H9 (cell line): Measurements from ENCODE around the gene SNX18. TPM values are rescaled to one million over a fixed set of nuclear protein-coding genes. Genes with fewer than 3 reads are reported as not detected.

Source experiments
- DNase-seq: peaks from one replicate; pipeline ENCODE4 v3.0.0-alpha.2; 2017
- H2AFZ ChIP-seq: one replicate; pipeline ENCODE4 v1.6.1; 2013; ENCODE audit warnings: mild to moderate bottlenecking, low read length, control low read depth, moderate library complexity
- H2AK5ac ChIP-seq: 2 replicates; pipeline ENCODE4 v1.6.1; 2013; ENCODE audit warnings: low read length, control low read depth, mixed read lengths; ENCODE audit not compliant: insufficient read length
- H2BK120ac ChIP-seq: one replicate; pipeline ENCODE4 v1.6.1; 2013; ENCODE audit warnings: low read depth, mild to moderate bottlenecking, low read length, control low read depth, inconsistent platforms; ENCODE audit not compliant: poor library complexity, severe bottlenecking
- H2BK12ac ChIP-seq: 2 replicates; pipeline ENCODE4 v1.6.1; 2013; ENCODE audit warnings: low read length, control low read depth, mixed read lengths, low read depth; ENCODE audit not compliant: insufficient read length
- H2BK15ac ChIP-seq: 2 replicates; pipeline ENCODE4 v1.6.1; 2013; ENCODE audit warnings: low read depth, low read length, control low read depth
- H2BK20ac ChIP-seq: one replicate; pipeline ENCODE4 v1.6.1; 2013; ENCODE audit warnings: low read depth, mild to moderate bottlenecking, low read length, control low read depth, inconsistent platforms; ENCODE audit not compliant: poor library complexity, severe bottlenecking
- H2BK5ac ChIP-seq: 2 replicates; pipeline ENCODE4 v1.6.1; 2013; ENCODE audit warnings: low read length, control low read depth, mixed read lengths; ENCODE audit not compliant: insufficient read length
- H3K14ac ChIP-seq: 2 replicates; pipeline ENCODE4 v1.6.1; 2013; ENCODE audit warnings: low read length, control low read depth; ENCODE audit not compliant: insufficient read depth
- H3K18ac ChIP-seq: 2 replicates; pipeline ENCODE4 v1.6.1; 2013; ENCODE audit warnings: low read depth, mild to moderate bottlenecking, mixed read lengths, low read length, control low read depth; ENCODE audit not compliant: insufficient read length
- H3K23ac ChIP-seq: 2 replicates; pipeline ENCODE4 v1.6.1; 2013; ENCODE audit warnings: low read length, control low read depth, mixed read lengths, low read depth; ENCODE audit not compliant: insufficient read length
- H3K23me2 ChIP-seq: 2 replicates; pipeline ENCODE4 v1.6.1; 2013; ENCODE audit warnings: low read depth, mild to moderate bottlenecking, mixed read lengths, low read length, control low read depth; ENCODE audit not compliant: insufficient read length, poor library complexity, severe bottlenecking
- H3K27ac ChIP-seq: 2 replicates; pipeline ENCODE4 v1.5.1; 2013; ENCODE audit warnings: low read length, control low read depth, mixed read lengths, low read depth; ENCODE audit not compliant: insufficient read length
- H3K27me3 ChIP-seq: 2 replicates; pipeline ENCODE4 v1.6.1; 2013; ENCODE audit warnings: low read length, control low read depth, inconsistent platforms; ENCODE audit not compliant: insufficient read depth
- H3K4ac ChIP-seq: 2 replicates; pipeline ENCODE4 v1.6.1; 2013; ENCODE audit warnings: low read depth, mild to moderate bottlenecking, control low read depth, inconsistent platforms, low read length, moderate library complexity
- H3K4me1 ChIP-seq: 2 replicates; pipeline ENCODE4 v1.6.1; 2013; ENCODE audit warnings: low read length, control low read depth, inconsistent platforms; ENCODE audit not compliant: insufficient read depth
- H3K4me2 ChIP-seq: 2 replicates; pipeline ENCODE4 v1.6.1; 2013; ENCODE audit warnings: low read length, control low read depth, mixed read lengths; ENCODE audit not compliant: insufficient read length, insufficient read depth
- H3K56ac ChIP-seq: 2 replicates; pipeline ENCODE4 v1.6.1; 2013; ENCODE audit warnings: low read depth, mild to moderate bottlenecking, mixed read lengths, low read length, control low read depth; ENCODE audit not compliant: insufficient read length
- H3K79me1 ChIP-seq: 2 replicates; pipeline ENCODE4 v1.6.1; 2013; ENCODE audit warnings: low read depth, mild to moderate bottlenecking, moderate library complexity, low read length, control low read depth, inconsistent platforms; ENCODE audit not compliant: insufficient read depth, poor library complexity, severe bottlenecking
- H3K79me2 ChIP-seq: 2 replicates; pipeline ENCODE4 v1.6.1; 2013; ENCODE audit warnings: low read length, control low read depth, inconsistent platforms; ENCODE audit not compliant: insufficient read depth
- H3K9ac ChIP-seq: 2 replicates; pipeline ENCODE4 v1.6.1; 2013; ENCODE audit warnings: low read length, control low read depth, mixed read lengths; ENCODE audit not compliant: insufficient read length; ENCODE audit errors: extremely low read depth
- H3K9me3 ChIP-seq: one replicate; pipeline ENCODE4 v1.6.1; 2013; ENCODE audit warnings: low read depth, low read length, inconsistent platforms; ENCODE audit not compliant: control insufficient read depth
- H3T11ph ChIP-seq: one replicate; pipeline ENCODE4 v1.6.1; 2013; ENCODE audit warnings: mild to moderate bottlenecking, low read length, control low read depth, inconsistent platforms
- H4K20me1 ChIP-seq: one replicate; pipeline ENCODE4 v1.6.1; 2013; ENCODE audit not compliant: control insufficient read depth, insufficient read length, insufficient read depth
- H4K5ac ChIP-seq: 2 replicates; pipeline ENCODE4 v1.6.1; 2013; ENCODE audit warnings: low read depth, mild to moderate bottlenecking, mixed read lengths, low read length, control low read depth; ENCODE audit not compliant: insufficient read length
- H4K8ac ChIP-seq: replicated peaks from 2 replicates; pipeline ENCODE4 v1.6.1; 2013; ENCODE audit warnings: low read length, control low read depth, mixed read lengths, low read depth; ENCODE audit not compliant: insufficient read length
- H4K91ac ChIP-seq: 2 replicates; pipeline ENCODE4 v1.6.1; 2013; ENCODE audit warnings: low read depth, mild to moderate bottlenecking, moderate library complexity, mixed read lengths, low read length, control low read depth; ENCODE audit not compliant: insufficient read length
- H3K27ac Mint-ChIP-seq, 3 experiments: 2 replicates in 2 of 3; 3 replicates in 1 of 3; pipeline ENCODE4 v1.8.0; 2020 to 2021; ENCODE audit warnings: mixed read lengths in 3 of 3, mild to moderate bottlenecking in 1 of 3, moderate library complexity in 1 of 3
- H3K27me3 Mint-ChIP-seq: 2 replicates; pipeline ENCODE4 v1.8.0; 2021; ENCODE audit warnings: low read depth, mild to moderate bottlenecking, moderate library complexity, mixed read lengths
- H3K36me3 Mint-ChIP-seq, 3 experiments: 2 replicates in 2 of 3; 3 replicates in 1 of 3; pipeline ENCODE4 v1.8.0; 2020 to 2021; ENCODE audit warnings: low read depth in 3 of 3, mixed read lengths in 3 of 3; ENCODE audit not compliant: insufficient read depth in 1 of 3
- H3K4me1 Mint-ChIP-seq, 2 experiments: 2 replicates each; pipeline ENCODE4 v1.8.0; 2020; ENCODE audit warnings: mixed read lengths in 2 of 2
- H3K4me3 Mint-ChIP-seq, 2 experiments: 2 replicates in 1 of 2; 3 replicates in 1 of 2; pipeline ENCODE4 v1.8.0; 2020 to 2021; ENCODE audit warnings: mild to moderate bottlenecking in 2 of 2, mixed read lengths in 2 of 2, moderate library complexity in 1 of 2
- H3K9me3 Mint-ChIP-seq, 2 experiments: 2 replicates in 1 of 2; 3 replicates in 1 of 2; pipeline ENCODE4 v1.8.0; 2020; ENCODE audit warnings: mild to moderate bottlenecking in 2 of 2, mixed read lengths in 2 of 2, moderate library complexity in 1 of 2
- WGBS: extraction: QIAGEN DNeasy Blood & Tissue Kit; methylation state at CpG from one replicate; pipeline ENCODE4 v1.1.7; 2013; ENCODE audit warnings: missing lambda C conversion rate, low lambda C conversion rate, mixed read lengths; ENCODE audit not compliant: insufficient read length; ENCODE audit errors: extremely low coverage; 5-methylcytosine and 5-hydroxymethylcytosine counted together
- total RNA-seq: library from RNA; stranded (reverse); gene quantifications from 2 replicates; pipeline ENCODE4 v1.2.1, GENCODE V29; 2021
- TF ChIP-seq, protein P1 (sequence below): fragments of 200-600 bp; sonication (generic); conservative IDR thresholded peaks from 3 replicates; pipeline ENCODE4 v1.8.0; 2021; ENCODE audit warnings: antibody characterized with exemption, mild to moderate bottlenecking

Gene SNX18
- total RNA-seq, 1 experiment from 2014 or later, result 17.2 TPM

DNA sequence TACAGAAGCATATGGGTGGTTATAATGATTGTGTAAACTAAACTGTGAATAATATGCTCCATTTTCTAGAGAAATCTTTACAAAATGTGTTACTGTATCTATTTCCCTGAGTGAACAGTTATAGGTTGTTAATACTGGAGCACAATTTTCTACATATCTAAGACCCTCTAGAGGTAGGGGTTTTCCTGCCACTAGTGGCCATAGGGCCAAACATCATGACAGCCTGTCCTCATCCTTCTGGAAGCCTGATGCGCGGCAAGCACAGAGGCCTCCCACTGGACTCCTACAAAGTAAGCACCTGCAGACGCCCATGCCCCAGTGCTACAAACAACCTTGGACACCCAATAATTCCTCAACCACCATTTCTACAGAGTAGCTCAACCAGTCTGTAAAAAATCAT is 1.9 kb upstream of the SNX18 start:
- no peak overlapping the region for H3K4me3 Mint-ChIP-seq
- Histone ChIP-seq H3K23ac (no peak overlapping the region), H2AFZ (no peak overlapping the region), H3K4me1 (0 out of 2 replicates have a peak, but pooled peaks cover 2% of the 10 kb centered on the region), H3K23me2 (peaks cover 7% of the 10 kb centered on the region), H2BK5ac (no peak overlapping the region), H3K14ac (no peak overlapping the region), H3K27me3 (peaks cover 3% of the 10 kb centered on the region; the same call in 1 of the 2 replicates), H3K4me2 (no peak overlapping the region), H4K5ac (no peak overlapping the region), H3T11ph (no peak overlapping the region), H3K79me2 (no peaks in the 10 kb centered on the region), H4K8ac (no peak overlapping the region), H2BK120ac (no peak overlapping the region), H3K9me3 (no peaks in the 10 kb centered on the region), H3K4ac (no peak overlapping the region), H2AK5ac (no peak overlapping the region), H2BK15ac (no peak overlapping the region), H4K91ac (no peak overlapping the region), H3K79me1 (no peaks in the 10 kb centered on the region), H4K20me1 (no peaks in the 10 kb centered on the region), H3K56ac (no peak overlapping the region), H2BK20ac (no peak overlapping the region), H3K18ac (no peak overlapping the region), H3K9ac (no peak overlapping the region), H3K27ac (no peak overlapping the region), H2BK12ac (no peak overlapping the region)
- H3K27ac Mint-ChIP-seq, result no peak overlapping the region
- peaks cover 22 to 30% of the 10 kb centered on the region in 2 experiments for H3K4me1 Mint-ChIP-seq
- TF ChIP-seq, protein P1, sequence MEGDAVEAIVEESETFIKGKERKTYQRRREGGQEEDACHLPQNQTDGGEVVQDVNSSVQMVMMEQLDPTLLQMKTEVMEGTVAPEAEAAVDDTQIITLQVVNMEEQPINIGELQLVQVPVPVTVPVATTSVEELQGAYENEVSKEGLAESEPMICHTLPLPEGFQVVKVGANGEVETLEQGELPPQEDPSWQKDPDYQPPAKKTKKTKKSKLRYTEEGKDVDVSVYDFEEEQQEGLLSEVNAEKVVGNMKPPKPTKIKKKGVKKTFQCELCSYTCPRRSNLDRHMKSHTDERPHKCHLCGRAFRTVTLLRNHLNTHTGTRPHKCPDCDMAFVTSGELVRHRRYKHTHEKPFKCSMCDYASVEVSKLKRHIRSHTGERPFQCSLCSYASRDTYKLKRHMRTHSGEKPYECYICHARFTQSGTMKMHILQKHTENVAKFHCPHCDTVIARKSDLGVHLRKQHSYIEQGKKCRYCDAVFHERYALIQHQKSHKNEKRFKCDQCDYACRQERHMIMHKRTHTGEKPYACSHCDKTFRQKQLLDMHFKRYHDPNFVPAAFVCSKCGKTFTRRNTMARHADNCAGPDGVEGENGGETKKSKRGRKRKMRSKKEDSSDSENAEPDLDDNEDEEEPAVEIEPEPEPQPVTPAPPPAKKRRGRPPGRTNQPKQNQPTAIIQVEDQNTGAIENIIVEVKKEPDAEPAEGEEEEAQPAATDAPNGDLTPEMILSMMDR, result no peak
- peaks cover 5 to 14% (median 13%) of the 10 kb centered on the region in 3 experiments; a peak in 5 of 7 replicates for H3K36me3 Mint-ChIP-seq
- H3K27me3 Mint-ChIP-seq, result peaks cover 26% of the 10 kb centered on the region
- no peak for DNase-seq
- H3K9me3 Mint-ChIP-seq, result no peaks in the 10 kb centered on the region; a peak in 1 of 5 replicates
- WGBS, result no CpG with 5 or more reads among the region's 3 CpGs
